HG03342 (cell line): ENCODE results near the gene CAMKV.
"Not testable (repeated sequence)": the region's sequence is repeated elsewhere in the genome, so short reads cannot be mapped to it uniquely, and the experiment has no call there.

Experiments used
- ATAC-seq: cut with Tn5 transposase; IDR thresholded peaks from one replicate; pipeline ENCODE4 v1.9.1; 2021; ENCODE audit warnings: mild to moderate bottlenecking, moderate library complexity; ENCODE audit not compliant: unreplicated experiment

Gene CAMKV

GRCh38 chr3:49869525-49870126 is at the start of gene CAMKV:
Gene CAMKV, minus strand, starts transcription at chr3:49869906. Its CDS starts 7,518 bp downstream, at chr3:49862388.
- no peak for ATAC-seq

DNA sequence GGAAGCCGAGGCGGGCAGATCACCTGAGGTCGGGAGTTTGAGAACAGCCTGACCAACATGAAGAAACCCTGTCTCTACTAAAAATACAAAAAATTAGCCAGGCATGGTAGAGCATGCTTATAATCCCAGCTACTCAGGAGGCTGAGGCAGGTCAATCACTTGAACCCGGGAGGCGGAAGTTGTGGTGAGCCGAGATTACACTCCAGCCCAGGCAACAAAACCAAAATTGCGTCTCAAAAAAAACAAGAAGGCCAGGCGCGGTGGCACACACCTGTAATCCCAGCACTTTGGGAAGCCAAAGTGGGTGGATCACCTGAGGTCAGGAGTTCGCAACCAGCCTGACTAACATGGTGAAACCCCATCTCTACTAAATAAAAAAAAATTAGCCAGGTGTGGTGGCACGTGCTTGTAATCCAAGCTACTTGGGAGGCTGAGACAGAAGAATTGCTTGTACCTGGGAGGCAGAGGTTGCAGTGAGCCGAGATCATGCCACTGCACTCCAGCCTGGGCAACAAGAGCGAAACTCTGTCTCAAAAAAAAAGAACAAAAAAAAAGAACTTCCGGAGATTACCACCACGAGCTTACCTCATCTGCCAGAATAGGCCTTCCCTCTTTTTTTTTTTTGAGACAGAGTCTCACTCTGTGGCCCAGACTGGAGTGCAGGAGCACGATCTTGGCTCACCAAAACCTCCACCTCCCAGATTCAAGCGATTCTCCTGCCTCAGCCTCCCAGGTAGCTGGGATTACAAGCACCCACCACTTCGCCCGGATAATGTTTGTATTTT is 48.3 kb upstream of the CAMKV start:
- ATAC-seq, result not testable (repeated sequence)

DNA sequence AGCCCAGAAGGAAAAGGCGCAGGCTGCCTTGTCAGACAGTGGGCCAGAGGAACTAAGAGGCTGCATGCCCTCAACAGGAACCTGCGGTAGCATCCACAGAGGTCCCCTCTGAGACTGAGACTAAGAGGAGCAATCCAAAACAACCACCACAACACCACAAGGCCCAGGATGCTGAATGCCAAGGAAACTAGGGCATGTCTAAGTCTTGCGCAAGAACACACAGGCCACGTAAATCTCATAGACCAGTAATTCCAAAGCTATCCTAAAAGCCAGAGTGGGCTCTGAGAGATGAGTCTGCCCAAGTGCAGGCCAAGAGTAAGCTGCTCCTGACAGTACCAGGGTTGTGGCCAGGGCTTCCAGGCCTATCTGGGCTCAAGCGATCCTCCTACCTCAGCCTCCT is 47.0 kb upstream of the CAMKV start:
- ATAC-seq, result no peak

GRCh38 chr3:49914906-49915305 is 45.2 kb upstream of the CAMKV start:
- ATAC-seq, result no peak

DNA sequence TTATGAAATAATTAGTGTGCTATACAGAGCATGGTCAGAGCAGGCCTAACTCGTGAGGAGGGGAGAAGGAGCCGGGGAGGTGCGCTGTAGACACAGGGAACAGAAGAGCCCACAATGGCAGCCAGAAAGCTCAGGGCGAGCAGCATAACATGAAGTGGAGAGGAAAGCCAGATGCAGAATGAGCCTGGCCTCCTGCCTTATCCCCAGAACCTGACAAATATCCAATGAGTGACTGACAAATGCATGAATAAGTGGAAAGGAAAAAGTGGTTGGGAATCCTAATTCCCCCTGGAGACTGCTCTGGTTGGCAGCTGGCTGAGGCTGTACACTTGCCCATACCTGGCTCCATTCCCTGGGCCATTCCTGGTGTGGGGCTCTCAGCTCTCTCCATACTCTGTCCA is 43.2 kb upstream of the CAMKV start:
- no peak for ATAC-seq

GRCh38 chr3:49911611-49912010 is 41.9 kb upstream of the CAMKV start:
- ATAC-seq, result no peak

- ATAC-seq, result no peak
Observed at GRCh38 chr3:49911124-49911420, 41.4 kb upstream of the CAMKV start.

GRCh38 chr3:49910409-49911123 is 40.9 kb upstream of the CAMKV start:
- ATAC-seq, result no peak

DNA sequence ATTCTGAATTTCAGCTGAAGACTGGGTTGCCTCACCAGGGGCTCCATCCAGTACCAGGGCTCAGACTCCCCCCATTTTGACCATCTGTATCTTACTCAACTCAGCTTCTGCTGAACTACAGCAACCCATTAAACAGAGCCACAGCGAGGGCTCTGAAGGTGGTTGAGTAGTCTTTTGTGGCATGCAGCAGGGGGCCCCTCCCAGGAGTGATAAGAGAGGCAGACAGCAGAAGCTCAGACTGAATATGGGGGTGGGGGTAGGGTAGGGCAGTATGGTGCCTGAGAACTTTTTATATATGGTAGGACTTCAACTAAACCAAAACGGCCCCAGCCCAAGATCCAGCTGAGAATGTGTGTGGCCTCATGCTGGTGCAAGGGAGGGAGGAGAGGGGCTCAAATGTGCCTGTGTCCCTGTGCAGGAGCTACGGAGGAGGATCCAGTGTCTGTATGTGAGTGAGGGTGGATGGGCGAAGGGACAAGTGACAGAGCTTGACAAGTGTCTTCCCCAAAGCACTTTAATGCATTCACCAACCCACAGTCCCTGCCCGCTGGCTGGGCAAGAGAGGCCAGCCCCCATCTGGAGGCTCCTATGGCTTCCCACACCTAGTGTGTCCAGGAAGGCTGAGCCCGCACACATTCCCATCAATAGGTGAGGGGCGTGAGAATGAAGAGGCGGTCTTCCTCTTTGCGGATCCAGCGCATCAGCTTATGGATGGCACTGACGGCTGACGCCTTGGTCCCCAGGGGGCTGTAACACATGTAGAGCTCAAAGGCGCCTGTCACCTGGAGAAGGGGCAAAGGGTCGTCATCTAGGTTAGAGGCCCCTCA is 38.9 kb upstream of the CAMKV start:
- ATAC-seq, result no peak

GRCh38 chr3:49906073-49906743 is 36.5 kb upstream of the CAMKV start:
- ATAC-seq, result no peak

DNA sequence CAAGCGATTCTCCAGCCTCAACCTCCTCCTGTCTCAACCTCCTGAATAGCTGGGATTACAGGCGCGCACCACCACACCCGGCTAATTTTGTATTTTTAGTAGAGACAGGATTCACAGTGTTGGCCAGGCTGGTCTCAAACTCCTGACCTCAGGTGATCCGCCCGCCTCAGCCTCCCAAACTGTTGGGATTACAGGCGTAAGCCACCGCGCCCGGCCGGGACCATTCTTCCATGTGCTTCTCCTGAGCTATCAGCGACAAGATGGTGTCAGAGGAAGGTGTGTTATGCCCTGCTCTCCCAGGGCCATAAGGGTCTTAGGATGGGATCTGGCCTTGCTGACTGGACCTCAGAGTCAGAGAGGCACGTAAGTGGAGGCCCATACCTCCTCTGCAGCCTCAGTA is 34.7 kb upstream of the CAMKV start:
- not testable (repeated sequence) for ATAC-seq

DNA sequence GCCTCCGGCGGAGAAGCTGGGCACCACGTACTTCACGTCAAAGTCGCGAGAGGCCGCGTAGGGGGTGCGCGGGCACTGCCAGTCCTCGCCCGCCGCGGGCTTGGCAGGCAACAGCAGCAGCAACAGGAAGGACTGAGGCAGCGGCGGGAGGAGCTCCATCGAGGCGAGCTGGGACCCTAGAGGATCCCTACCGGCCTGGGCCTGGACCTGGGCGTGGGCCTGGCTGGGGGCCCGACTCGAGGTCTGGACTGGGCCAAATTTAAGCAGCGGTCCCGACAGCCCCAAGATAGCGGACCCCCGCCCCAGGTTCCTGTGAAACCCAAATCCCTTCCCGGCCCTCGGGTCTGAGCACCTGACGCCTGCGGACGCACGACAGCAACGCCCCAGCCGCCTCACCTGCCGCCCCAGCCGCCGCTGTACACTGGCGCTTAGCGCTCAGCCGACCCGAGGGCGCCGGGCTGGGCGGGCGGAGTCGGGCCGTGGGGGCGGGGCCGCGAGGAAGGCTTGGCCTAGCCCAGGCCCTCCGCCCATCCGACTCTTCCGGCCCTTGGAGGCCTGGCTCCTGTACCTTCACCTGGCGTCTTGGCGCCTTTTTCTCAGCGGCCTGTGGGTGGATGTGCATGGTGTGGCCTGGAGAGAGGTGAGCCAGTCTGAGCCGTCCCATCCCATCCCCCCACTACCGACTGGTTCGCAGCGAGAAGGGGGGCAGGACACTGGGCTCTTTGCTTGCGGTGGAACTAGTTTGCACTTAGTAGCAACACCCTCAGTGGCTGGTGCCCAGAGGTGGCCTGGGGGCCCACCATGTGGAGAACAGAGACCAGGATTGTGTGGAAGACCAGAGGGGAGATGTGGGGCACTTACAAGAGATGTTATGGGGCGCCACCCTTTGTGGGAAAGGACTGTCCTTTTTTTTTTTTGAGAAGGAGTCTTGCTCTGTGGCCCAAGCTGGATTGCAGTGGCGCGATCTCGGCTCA is 34.0 kb upstream of the CAMKV start, which contains the start of gene MST1R:
Gene MST1R (minus strand): TSS at position 423 of the 974 bp plus-strand sequence. CDS start 264 bp downstream, at position 159.
- peak; percentile 70 for ATAC-seq

DNA sequence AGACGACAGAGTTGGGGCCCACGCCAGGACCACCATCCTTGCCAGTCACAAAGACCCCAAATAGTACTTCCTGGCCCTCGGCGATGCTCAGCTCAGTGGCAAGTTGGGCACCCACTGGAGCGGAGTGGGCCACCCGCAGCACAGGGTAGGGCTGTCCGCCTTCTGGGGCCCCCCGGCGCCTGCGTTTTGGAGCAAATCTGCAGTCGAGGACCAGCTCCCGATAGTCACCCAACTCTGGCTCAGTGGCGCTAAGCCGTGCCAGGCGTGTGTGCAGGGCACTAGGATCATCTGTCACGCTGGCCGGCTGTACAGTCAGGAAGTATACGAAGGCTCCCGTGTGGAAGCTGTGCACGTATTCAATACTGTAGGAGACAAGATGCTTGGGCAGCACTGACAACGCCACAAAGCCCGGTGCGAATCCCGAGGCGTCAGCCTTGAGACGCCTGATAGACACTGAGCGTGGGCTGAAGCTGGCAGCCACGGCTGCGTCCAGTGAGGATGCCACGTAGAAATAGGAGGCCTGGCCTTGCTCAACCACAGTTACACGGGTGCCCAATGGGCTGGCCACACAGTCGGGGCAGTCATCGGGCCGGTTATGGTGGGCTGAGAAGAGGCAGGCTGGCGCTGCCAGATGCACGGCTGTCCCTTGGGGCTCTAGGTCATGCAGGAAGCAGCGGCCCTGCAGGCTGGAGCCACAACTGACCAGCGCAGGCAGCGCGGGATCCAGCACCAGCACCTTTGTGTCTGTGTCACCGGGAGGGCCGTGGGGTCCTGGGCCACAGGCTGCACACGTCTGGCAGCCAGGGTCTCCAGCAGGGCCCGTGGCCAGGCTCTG is 33.0 kb upstream of the CAMKV start:
- no peak for ATAC-seq

GRCh38 chr3:49901366-49902339 is 31.9 kb upstream of the CAMKV start:
- ATAC-seq, result no peak

DNA sequence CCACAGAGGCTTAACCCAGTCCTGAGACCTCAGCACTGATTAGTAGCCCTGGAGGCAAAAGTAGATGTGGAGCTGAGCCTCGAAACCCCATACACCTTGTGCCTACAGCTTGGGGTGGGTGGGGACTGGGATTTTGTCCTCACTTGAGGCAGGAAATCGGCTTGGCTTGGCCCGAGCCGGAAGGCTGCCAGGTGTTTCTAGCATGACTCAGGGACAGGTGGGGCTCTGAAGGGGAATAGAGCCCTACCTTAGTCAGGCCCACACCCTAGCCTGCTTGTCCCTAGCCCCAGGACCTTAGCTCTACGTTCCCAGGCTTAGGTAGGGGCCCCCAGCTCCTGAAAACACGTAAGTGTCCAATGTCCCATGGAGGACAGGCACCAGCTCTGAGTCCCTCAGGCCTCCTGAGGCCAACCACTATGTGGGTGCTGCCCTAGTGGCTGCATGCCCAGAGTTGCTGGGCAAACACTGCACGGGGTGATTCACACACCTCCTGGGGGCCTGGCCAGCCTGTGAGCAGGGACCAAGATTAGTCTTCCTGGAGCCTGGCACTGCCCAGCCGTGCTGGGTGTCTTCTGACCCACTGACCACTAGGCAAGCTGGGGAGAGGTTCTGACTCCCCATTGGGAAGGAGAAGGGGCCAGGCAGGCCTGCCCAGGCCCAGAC is 30.9 kb upstream of the CAMKV start:
- no peak for ATAC-seq

- ATAC-seq, result no peak
Observed at GRCh38 chr3:49899815-49900214, 30.1 kb upstream of the CAMKV start.

DNA sequence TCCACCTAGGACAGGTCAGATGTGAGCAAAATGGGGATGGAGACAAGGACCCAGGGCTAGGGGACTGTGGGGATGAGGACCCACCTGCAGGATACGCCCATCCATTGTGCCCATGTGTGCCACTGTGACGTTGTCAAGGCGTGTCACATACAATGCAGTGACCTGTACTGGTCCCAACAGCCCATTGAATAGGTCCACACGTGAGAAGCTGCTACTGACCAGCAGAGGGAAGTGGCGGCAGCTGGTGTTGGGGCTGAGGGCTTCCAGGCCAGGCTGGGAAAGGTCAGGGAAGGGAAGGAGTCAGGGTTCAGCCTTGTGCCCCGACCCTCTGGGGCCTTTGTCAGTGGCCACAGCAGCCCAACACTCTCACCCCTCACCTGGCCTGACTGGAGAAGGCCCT is 29.3 kb upstream of the CAMKV start:
- no peak for ATAC-seq
